Stimulated activated CD8-positive, alpha-beta memory T cell treated with anti-CD3 and anti-CD28 coated beads, Interleukin-7, amount 100 ng/mL, for 4 hours (primary cell): ENCODE measurements around the gene TNFSF13.
"Not testable (repeated sequence)": the region's sequence is repeated elsewhere in the genome, so short reads cannot be mapped to it uniquely, and the experiment has no call there.

Source experiments
- DNase-seq, 2 donors: peaks; one replicate each; pipeline ENCODE4 v3.0.0-alpha.2; 2020; ENCODE audit warnings: low read depth in 2 of 2

Gene TNFSF13

DNA sequence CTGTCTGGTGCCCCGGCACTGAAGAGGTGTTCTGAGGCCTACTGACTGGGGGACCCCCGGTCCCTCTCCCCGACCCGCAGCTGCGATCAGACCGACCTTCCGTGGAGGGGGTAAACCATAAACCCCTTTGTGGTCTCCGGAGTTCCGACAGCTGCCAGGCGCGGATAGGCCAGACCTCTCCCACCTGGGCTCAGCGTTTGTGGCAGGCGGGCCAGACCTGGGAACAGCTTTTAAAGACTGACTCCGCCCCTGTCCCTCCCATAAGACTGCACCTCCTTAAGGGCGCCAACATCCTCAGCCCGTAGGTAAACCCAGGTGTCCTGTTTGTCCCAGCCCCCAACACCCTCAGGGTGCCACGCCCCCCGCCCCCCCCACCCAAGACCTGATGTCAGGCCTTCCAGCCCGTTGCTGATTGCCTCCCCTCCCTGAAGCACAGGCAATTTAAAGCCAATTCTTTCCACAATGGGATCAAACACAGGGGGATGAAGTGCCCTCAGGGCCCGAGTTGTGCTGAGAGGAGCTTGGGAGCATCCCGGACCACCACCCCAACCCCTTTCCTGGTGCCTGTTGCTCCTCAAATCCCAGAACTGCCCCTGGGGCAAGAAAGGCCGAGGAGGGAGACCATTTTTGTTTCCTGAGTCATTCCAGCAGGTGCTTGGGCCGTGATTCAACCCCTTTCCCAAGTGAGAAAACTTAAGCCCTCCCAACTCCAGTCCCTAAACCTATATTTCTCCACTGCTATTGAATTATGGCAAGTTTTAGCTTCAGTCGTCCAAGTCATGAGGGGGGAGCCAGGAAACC lies 31.5 kb downstream of the TNFSF13 start, which contains the start of gene SOX15:
Gene SOX15, minus strand, starts transcription at position 204 of the 801 bp plus-strand sequence. CDS start 418 bp downstream, outside the sequence.
- DNase-seq = no peak

DNA sequence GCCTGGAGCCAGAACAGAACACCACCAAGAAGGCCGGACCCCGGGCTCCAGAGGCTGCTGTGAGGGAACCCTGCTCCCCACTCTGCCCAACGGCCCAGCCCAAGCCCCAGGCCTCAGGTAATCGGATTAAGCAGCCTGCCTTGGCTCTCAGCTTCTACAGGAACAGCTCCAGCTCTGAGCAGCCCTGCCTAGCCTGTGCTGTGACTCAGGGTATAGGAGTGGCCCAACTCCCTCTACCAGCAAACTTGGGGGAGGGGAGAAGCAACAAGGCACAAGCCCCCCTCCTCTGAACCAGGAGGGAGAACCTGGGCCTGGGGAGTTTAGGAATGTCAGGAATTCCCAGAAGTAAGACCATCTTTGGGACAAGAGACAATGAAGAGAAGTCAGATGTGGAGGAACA lies 32.2 kb downstream of the TNFSF13 start:
- DNase-seq = no peak

DNA sequence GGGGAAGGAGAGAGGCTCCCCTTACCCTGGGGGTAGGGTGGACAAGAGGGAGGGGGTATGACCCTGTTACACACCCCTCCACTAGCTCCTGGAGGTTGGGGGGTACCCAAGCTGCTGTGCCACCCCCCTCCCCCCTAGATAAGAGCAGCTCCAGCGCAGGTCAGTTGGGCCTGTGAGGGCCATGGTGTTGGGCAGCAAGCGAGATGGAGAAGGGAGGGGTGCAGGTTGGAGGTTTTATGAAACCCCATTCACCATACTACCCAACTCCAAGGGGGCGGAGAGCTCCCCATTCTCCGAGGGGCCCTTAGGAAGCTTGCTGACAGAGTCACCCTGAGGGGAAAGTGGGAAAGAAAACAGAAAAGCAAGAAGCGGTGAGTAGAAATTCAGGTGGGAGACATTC lies 33.0 kb downstream of the TNFSF13 start:
- no peak for DNase-seq

DNA sequence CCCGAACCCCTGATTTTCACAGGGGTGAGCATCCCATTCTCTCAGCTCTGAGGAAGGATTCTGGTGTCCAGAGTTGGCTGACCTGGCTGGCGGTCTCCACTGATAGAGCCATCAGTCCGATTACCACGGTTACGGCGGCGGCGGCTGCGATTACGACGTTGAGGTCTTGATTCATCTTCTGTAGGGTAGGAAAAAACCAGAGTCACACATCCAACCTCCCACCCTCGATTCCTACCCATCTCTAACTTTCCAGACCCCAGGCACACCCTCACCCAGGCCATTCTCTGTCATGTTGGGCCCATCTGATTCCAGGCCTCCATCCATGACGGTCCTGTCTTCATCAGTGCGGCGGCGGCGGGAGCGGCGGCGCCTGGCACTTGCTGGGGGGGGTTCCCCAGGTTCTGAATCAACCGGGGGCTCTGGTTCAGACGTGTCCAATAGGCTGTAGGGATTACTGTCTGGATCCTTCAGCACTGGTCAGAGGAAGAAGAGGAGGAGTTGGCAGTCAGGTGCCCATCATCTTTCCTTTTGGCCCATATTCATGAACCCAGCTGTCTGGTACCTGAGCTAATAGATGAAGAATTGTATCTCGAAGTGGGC lies 34.0 kb downstream of the TNFSF13 start:
- no peak for DNase-seq

DNA sequence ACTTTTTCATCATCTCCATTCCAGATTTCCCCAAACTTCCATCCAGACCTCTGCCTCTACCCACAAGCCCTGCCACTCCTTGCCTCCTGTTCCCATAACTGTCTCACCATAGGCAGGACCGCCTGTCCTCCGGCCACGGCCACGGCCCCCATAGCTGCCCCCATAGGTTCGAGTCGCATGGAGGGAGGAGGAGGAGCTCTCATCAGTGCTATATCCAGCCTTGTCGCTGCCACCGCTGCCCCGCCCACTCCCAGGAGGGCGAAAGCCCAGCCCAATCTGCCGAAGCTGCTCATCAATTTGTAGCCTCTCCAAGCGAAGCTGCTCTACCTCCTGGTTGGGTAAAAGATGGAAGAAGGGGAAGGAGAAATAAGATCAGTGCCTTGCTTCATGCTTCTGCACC lies 34.7 kb downstream of the TNFSF13 start:
- DNase-seq = no peak

DNA sequence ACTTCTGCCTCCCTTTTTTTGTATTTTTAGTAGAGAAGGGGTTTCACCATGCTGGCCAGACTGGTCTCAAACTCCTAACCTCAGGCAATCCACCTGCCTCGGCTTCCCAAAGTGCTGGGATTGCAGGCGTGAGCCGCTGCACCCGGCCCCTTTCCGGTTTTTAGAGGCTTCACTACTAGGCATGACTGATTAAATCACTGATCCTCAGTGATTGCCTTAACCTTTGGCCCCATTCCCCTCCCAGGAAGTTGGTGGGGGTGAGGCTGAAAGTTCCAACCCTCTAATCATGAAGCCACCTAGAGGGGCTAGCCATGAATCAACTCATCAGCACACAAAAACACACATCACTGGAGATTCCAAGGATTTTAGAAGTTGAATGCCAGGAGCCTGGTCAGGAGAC lies 39.0 kb downstream of the TNFSF13 start:
- DNase-seq = not testable (repeated sequence)

DNA sequence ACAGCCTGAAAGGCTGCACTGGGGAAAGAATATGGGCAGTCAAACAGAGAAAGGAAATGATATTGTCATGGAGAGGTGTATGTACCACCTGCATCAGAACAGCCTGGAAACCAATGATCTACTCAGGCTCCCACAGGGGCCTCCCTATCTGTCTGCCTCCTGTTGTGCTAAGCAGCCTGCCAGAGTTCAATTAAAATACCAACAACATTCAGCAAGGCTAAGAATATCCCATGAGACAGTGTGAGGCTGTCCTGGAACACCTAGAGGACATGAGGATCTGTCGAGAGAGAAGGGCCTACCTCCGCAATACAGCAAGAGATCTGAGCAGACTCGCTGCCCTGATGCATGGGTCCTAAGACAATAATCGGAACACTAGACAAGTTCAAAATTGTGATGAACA lies 47.7 kb downstream of the TNFSF13 start:
- no peak for DNase-seq

DNA sequence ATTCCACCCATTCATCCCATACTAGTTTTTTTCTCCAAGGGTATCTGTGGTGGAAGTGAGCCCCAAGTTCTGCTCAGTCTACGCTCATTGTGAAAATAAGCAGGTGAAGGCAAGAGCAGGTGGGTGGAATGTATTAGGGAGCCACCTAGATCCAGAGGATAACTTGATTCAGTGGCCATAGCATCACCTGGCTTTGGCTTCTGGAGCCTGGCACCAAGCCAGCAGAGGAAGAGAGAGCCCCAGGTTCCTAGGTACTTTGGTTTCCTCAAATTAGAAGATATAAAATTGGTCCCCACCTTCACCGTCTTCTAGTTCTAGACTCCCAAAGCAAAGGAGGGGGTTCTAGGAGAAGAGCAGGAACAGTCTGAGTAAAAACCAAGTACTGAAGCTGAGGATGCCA lies 52.1 kb downstream of the TNFSF13 start:
- no peak for DNase-seq
